ENCODE measurements around the gene NDUFAF2. TPM values are rescaled to one million over a fixed set of nuclear protein-coding genes. Genes with fewer than 3 reads are reported as not detected.

NDUFAF2 gene
- total and polyA plus RNA-seq, 10 of the 15 experiments (the other 5 are each of a cell fraction or from before 2014, with no cell fraction given): 22.4 to 121 (median 65.3) TPM

GRCh38 chr5:61148515-61148914 lies 203.5 kb downstream of the NDUFAF2 start:
- ChIA-PET SMC1A (ENCODE audit: uncharacterized antibody, unreplicated experiment) (interaction anchor here (1.5 kb wide), 1 partner anchor 10 kb away, joined by 3 read pairs; no protein-coding TSS in a partner anchor), POLR2A (interaction anchor here (0.6 kb wide), 1 partner anchor 198 kb away, joined by 3 read pairs; no protein-coding TSS in a partner anchor), CTCF (no interaction called here), RAD21 (ENCODE audit: unreplicated experiment) (interaction anchor here (1.3 kb wide), 1 partner anchor 93 kb away, joined by 3 read pairs; no protein-coding TSS in a partner anchor)
- H3K9ac ChIP-seq (ENCODE audit: control insufficient read depth, insufficient read depth, low read length): no peak overlapping the region
- no peaks in the 10 kb centered on the region for H3K27me3 ChIP-seq (replicated peaks in 1 of 2; ENCODE audit: control insufficient read depth in 2 of 2, insufficient read depth in 2 of 2, low read length in 1 of 2)
- no peak overlapping the region for H2AFZ ChIP-seq (ENCODE audit: control insufficient read depth, low read depth, low read length)
- H3K36me3 ChIP-seq (ENCODE audit: control insufficient read depth in 2 of 2, insufficient read depth in 2 of 2, low read length in 1 of 2): no peaks in the 10 kb centered on the region
- no peaks in the 10 kb centered on the region for H3K79me2 ChIP-seq (ENCODE audit: control insufficient read depth, insufficient read depth, low read length)
- ATAC-seq: no peak
- FAIRE-seq: no peak
- no peaks in the 10 kb centered on the region for H3K9me3 ChIP-seq (replicated peaks; ENCODE audit: control insufficient read depth, insufficient read depth, low read length)
- no peak overlapping the region for H3K4me3 ChIP-seq
- no peaks in the 10 kb centered on the region for H3K4me1 ChIP-seq (ENCODE audit: control insufficient read depth, insufficient read depth, low read length)
- no peaks in the 10 kb centered on the region for H4K20me1 ChIP-seq (ENCODE audit: control insufficient read depth, insufficient read depth)
- no peak overlapping the region for H3K27ac ChIP-seq (ENCODE audit: control insufficient read depth, insufficient read depth)
- DNase-seq (ENCODE audit: low read depth, low spot score): no peak
- no TSS peak for BruUV-seq (replicated peaks)
- intact Hi-C loops (cut with micrococcal nuclease; ENCODE audit: unreplicated experiment) (no loop called here), in situ Hi-C loops (cut with MboI) (no loop called here)
- no peak overlapping the region for H3K4me2 ChIP-seq (ENCODE audit: control insufficient read depth, insufficient read depth)
- TF ChIP-seq BACH1 (IDR thresholded peaks at IDR 0.05; ENCODE audit: borderline replicate concordance): no peak
- no peak for TF ChIP-seq TBL1XR1 (IDR thresholded peaks at IDR 0.05; ENCODE audit: low read depth, low read length)
- no peak for TF ChIP-seq RAD21 (IDR thresholded peaks at IDR 0.05; ENCODE audit: insufficient read depth, low read depth, low read length)
- no peak for TF ChIP-seq EP300 (IDR thresholded peaks at IDR 0.05; ENCODE audit: borderline replicate concordance in 1 of 2, control insufficient read depth in 1 of 2, low read depth in 2 of 2, low read length in 2 of 2)
- no peak for TF ChIP-seq TCF12 (IDR thresholded peaks at IDR 0.05; ENCODE audit: low read depth, low read length)
- no peak for TF ChIP-seq CHD2 (IDR thresholded peaks at IDR 0.05; ENCODE audit: borderline replicate concordance, low read depth, low read length)
- TF ChIP-seq JUND (IDR thresholded peaks at IDR 0.05; ENCODE audit: low read depth, low read length): no peak
- no peak for TF ChIP-seq PML (IDR thresholded peaks at IDR 0.05; ENCODE audit: low read length)
- TF ChIP-seq SMAD1 (IDR thresholded peaks at IDR 0.05; ENCODE audit: low read depth, partially characterized antibody): no peak
- TF ChIP-seq SIN3A (IDR thresholded peaks at IDR 0.05; ENCODE audit: low read depth, low read length): no peak
- TF ChIP-seq, protein P1, sequence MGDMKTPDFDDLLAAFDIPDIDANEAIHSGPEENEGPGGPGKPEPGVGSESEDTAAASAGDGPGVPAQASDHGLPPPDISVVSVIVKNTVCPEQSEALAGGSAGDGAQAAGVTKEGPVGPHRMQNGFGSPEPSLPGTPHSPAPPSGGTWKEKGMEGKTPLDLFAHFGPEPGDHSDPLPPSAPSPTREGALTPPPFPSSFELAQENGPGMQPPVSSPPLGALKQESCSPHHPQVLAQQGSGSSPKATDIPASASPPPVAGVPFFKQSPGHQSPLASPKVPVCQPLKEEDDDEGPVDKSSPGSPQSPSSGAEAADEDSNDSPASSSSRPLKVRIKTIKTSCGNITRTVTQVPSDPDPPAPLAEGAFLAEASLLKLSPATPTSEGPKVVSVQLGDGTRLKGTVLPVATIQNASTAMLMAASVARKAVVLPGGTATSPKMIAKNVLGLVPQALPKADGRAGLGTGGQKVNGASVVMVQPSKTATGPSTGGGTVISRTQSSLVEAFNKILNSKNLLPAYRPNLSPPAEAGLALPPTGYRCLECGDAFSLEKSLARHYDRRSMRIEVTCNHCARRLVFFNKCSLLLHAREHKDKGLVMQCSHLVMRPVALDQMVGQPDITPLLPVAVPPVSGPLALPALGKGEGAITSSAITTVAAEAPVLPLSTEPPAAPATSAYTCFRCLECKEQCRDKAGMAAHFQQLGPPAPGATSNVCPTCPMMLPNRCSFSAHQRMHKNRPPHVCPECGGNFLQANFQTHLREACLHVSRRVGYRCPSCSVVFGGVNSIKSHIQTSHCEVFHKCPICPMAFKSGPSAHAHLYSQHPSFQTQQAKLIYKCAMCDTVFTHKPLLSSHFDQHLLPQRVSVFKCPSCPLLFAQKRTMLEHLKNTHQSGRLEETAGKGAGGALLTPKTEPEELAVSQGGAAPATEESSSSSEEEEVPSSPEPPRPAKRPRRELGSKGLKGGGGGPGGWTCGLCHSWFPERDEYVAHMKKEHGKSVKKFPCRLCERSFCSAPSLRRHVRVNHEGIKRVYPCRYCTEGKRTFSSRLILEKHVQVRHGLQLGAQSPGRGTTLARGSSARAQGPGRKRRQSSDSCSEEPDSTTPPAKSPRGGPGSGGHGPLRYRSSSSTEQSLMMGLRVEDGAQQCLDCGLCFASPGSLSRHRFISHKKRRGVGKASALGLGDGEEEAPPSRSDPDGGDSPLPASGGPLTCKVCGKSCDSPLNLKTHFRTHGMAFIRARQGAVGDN (IDR thresholded peaks at IDR 0.05): no peak
- no peak for TF ChIP-seq BRCA1 (IDR thresholded peaks at IDR 0.05; ENCODE audit: low read depth, low read length)
- TF ChIP-seq E4F1 (IDR thresholded peaks at IDR 0.05; ENCODE audit: borderline replicate concordance, partially characterized antibody): no peak
- TF ChIP-seq DPF2 (IDR thresholded peaks at IDR 0.05): no peak
- TF ChIP-seq MYB (IDR thresholded peaks at IDR 0.05; ENCODE audit: borderline replicate concordance, low read depth, low read length): no peak
- no peak for TF ChIP-seq E2F8 (IDR thresholded peaks at IDR 0.05; ENCODE audit: low read depth, partially characterized antibody)
- TF ChIP-seq POLR2AphosphoS5 (IDR thresholded peaks at IDR 0.05; ENCODE audit: low read length): no peak
